IMR-90 (cell line): ENCODE measurements around the gene MICAL3.

Source experiments
- BHLHE40 ChIP-seq: fragments of 150-350 bp; IDR thresholded peaks from 2 replicates; pipeline ENCODE4 v1.6.1; 2016; ENCODE audit warnings: mild to moderate bottlenecking, low read depth, low read length
- CEBPB ChIP-seq: IDR thresholded peaks from 2 replicates; pipeline ENCODE4 v1.6.1; 2012; ENCODE audit warnings: low read depth, low read length, improper control_type of control experiment
- CHD1 ChIP-seq: IDR thresholded peaks from 2 replicates; pipeline ENCODE4 v1.6.1; 2012; ENCODE audit warnings: low read depth, low read length, improper control_type of control experiment
- FOS ChIP-seq: fragments of 150-350 bp; IDR thresholded peaks from 2 replicates; pipeline ENCODE4 v1.6.1; 2016; ENCODE audit warnings: low read depth, low read length
- MAZ ChIP-seq: IDR thresholded peaks from 2 replicates; pipeline ENCODE4 v1.6.1; 2012; ENCODE audit warnings: low read depth, mild to moderate bottlenecking, low read length, improper control_type of control experiment, moderate library complexity, borderline replicate concordance
- MXI1 ChIP-seq: IDR thresholded peaks from 2 replicates; pipeline ENCODE4 v1.6.1; 2012; ENCODE audit warnings: low read depth, mild to moderate bottlenecking, low read length, moderate library complexity, borderline replicate concordance
- POLR2A ChIP-seq: IDR thresholded peaks from 2 replicates; pipeline ENCODE4 v1.6.1; 2012; ENCODE audit warnings: mild to moderate bottlenecking, low read depth, low read length
- RAD21 ChIP-seq: IDR thresholded peaks from 2 replicates; pipeline ENCODE4 v1.6.1; 2012; ENCODE audit warnings: low read length, improper control_type of control experiment
- RCOR1 ChIP-seq: IDR thresholded peaks from 2 replicates; pipeline ENCODE4 v1.6.1; 2012; ENCODE audit warnings: mild to moderate bottlenecking, low read length, improper control_type of control experiment; ENCODE audit not compliant: insufficient replicate concordance
- RFX5 ChIP-seq: IDR thresholded peaks from 2 replicates; pipeline ENCODE4 v1.8.0; 2012; ENCODE audit warnings: low read depth, mild to moderate bottlenecking, low read length, moderate library complexity
- SMC3 ChIP-seq: fragments of 150-350 bp; IDR thresholded peaks from 2 replicates; pipeline ENCODE4 v1.6.1; 2016; ENCODE audit warnings: low read depth, mild to moderate bottlenecking, antibody characterized with exemption, low read length, moderate library complexity
- TF ChIP-seq, protein P1 (sequence below): conservative IDR thresholded peaks from 2 replicates; pipeline ENCODE4 v1.5.1; 2012; ENCODE audit warnings: mild to moderate bottlenecking, low read depth, low read length, improper control_type of control experiment
- TF ChIP-seq, protein P2 (sequence below): fragments of 150-350 bp; IDR thresholded peaks from 2 replicates; pipeline ENCODE4 v1.6.1; 2017; ENCODE audit warnings: mild to moderate bottlenecking, antibody characterized with exemption, low read length, low read depth
- TF ChIP-seq, protein P3 (sequence below): fragments of 150-350 bp; IDR thresholded peaks from 2 replicates; pipeline ENCODE4 v1.6.1; 2016; ENCODE audit warnings: low read depth, mild to moderate bottlenecking, low read length, moderate library complexity, borderline replicate concordance

DNA sequence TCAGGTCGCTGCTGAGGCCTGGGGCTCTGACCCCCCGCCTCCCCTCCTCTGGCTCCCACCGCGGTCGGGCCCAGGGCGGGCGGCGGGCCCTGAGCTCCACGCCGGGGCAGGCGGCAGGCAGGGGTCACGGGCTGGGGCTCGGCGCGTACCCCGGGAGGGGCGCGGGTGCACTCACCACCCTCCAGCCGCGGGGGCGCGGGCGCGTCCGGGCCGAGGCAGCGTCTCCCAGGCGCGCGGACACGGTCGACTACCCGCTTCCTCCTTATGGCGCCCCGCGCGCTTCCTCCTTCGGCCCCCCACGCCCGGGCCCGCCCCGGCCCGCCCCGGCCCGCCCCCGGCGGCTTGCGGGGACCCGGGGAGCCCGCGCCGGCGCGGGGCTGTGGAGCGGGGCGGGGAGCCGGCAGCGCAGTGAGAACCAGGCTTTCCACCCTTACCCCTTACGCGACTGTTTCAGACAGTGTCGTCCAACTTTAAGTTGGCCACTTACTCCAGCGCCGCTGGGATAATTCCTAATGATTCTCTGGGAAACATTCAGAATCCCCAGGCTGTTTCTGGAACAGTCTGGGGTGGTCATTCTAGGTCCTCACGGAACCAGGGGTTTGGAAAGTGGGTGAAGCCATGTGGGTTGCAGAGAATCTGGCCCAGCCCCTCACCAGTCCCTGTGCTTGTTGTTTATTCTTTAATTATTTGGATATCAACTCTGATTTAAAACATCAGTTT is 250.0 kb downstream of the MICAL3 start, which contains the start of gene BID:
- TF ChIP-seq, protein P1, sequence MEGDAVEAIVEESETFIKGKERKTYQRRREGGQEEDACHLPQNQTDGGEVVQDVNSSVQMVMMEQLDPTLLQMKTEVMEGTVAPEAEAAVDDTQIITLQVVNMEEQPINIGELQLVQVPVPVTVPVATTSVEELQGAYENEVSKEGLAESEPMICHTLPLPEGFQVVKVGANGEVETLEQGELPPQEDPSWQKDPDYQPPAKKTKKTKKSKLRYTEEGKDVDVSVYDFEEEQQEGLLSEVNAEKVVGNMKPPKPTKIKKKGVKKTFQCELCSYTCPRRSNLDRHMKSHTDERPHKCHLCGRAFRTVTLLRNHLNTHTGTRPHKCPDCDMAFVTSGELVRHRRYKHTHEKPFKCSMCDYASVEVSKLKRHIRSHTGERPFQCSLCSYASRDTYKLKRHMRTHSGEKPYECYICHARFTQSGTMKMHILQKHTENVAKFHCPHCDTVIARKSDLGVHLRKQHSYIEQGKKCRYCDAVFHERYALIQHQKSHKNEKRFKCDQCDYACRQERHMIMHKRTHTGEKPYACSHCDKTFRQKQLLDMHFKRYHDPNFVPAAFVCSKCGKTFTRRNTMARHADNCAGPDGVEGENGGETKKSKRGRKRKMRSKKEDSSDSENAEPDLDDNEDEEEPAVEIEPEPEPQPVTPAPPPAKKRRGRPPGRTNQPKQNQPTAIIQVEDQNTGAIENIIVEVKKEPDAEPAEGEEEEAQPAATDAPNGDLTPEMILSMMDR, result no peak
- no peak for TF ChIP-seq CHD1
- TF ChIP-seq RAD21, result no peak
- no peak for TF ChIP-seq FOS
- TF ChIP-seq CEBPB, result no peak
- TF ChIP-seq, protein P2, sequence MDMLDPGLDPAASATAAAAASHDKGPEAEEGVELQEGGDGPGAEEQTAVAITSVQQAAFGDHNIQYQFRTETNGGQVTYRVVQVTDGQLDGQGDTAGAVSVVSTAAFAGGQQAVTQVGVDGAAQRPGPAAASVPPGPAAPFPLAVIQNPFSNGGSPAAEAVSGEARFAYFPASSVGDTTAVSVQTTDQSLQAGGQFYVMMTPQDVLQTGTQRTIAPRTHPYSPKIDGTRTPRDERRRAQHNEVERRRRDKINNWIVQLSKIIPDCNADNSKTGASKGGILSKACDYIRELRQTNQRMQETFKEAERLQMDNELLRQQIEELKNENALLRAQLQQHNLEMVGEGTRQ, result no peak
- no peak for TF ChIP-seq POLR2A
- TF ChIP-seq, protein P3, sequence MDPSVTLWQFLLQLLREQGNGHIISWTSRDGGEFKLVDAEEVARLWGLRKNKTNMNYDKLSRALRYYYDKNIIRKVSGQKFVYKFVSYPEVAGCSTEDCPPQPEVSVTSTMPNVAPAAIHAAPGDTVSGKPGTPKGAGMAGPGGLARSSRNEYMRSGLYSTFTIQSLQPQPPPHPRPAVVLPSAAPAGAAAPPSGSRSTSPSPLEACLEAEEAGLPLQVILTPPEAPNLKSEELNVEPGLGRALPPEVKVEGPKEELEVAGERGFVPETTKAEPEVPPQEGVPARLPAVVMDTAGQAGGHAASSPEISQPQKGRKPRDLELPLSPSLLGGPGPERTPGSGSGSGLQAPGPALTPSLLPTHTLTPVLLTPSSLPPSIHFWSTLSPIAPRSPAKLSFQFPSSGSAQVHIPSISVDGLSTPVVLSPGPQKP, result no peak
- no peak for TF ChIP-seq MAZ
- TF ChIP-seq SMC3, result no peak
- no peak for TF ChIP-seq MXI1
- TF ChIP-seq BHLHE40, result no peak
- no peak for TF ChIP-seq RFX5
- no peak for TF ChIP-seq RCOR1
